K562 (cell line): ENCODE data around the gene SIRT7. TPM values are rescaled to one million over a fixed set of nuclear protein-coding genes. Genes with fewer than 3 reads are reported as not detected.

Experiments used
- CCNT2 ChIP-seq: IDR thresholded peaks from 2 replicates; pipeline ENCODE4 v1.6.1; 2011; ENCODE audit warnings: borderline replicate concordance, low read depth, mild to moderate bottlenecking, moderate library complexity, mixed read lengths, low read length; ENCODE audit not compliant: insufficient read length; ENCODE audit errors: extremely low read depth
- CEBPG ChIP-seq, 3 experiments: fragments of 200-800 bp in 1 of 3; sonication (Bioruptor generic) in 1 of 3; sonication (generic) in 1 of 3; formaldehyde crosslinking in 1 of 3; IDR thresholded peaks in 2 of 3; conservative IDR thresholded peaks in 1 of 3; 2 replicates each; pipeline versions ENCODE4 v1.6.1 to v1.8.0; 2016 to 2022; ENCODE audit warnings: missing compliant biosample characterization in 2 of 3, missing genetic modification characterization in 2 of 3, mild to moderate bottlenecking in 1 of 3, missing genetic modification reagents in 1 of 3
- CHCHD3 ChIP-seq: fragments of 250-450 bp; sonication (Bioruptor Pico); IDR thresholded peaks from 2 replicates; pipeline ENCODE4 v2.1.2; 2022; ENCODE audit warnings: mild to moderate bottlenecking
- CREB1 ChIP-seq, 2 experiments: sonication (generic) in 1 of 2; formaldehyde crosslinking in 1 of 2; IDR thresholded peaks; 2 replicates each; pipeline versions ENCODE4 v1.6.1 to v1.8.0; 2012 to 2022; ENCODE audit warnings: inconsistent platforms in 1 of 2, mild to moderate bottlenecking in 1 of 2, missing genetic modification reagents in 1 of 2, moderate library complexity in 1 of 2
- EGR1 ChIP-seq: fragments of 450-650 bp; conservative IDR thresholded peaks from 2 replicates; pipeline ENCODE4 v1.6.1; 2017; ENCODE audit warnings: mild to moderate bottlenecking
- EZH2 ChIP-seq: IDR thresholded peaks from 2 replicates; pipeline ENCODE4 v1.6.1; 2012; ENCODE audit warnings: low read depth, mild to moderate bottlenecking, inconsistent platforms, low read length, borderline replicate concordance
- FOXA1 ChIP-seq: fragments of 450-650 bp; IDR thresholded peaks from 2 replicates; pipeline ENCODE4 v1.6.1; 2016; ENCODE audit warnings: mild to moderate bottlenecking, borderline replicate concordance
- GABPA ChIP-seq: fragments of 200-800 bp; sonication (Bioruptor generic); conservative IDR thresholded peaks from 2 replicates; pipeline ENCODE4 v1.6.1; 2016; ENCODE audit warnings: low read depth, missing genetic modification characterization, missing compliant biosample characterization
- GATAD2A ChIP-seq: fragments of 450-650 bp; IDR thresholded peaks from 2 replicates; pipeline ENCODE4 v1.6.1; 2017
- NR2C1 ChIP-seq, 2 experiments: fragments of 450-650 bp; IDR thresholded peaks; 2 replicates each; pipeline ENCODE4 v1.6.1; 2017; ENCODE audit warnings: mild to moderate bottlenecking in 2 of 2, antibody characterized with exemption in 1 of 2, inconsistent platforms in 1 of 2, missing compliant biosample characterization in 1 of 2, missing genetic modification characterization in 1 of 2
- PML ChIP-seq: IDR thresholded peaks from 2 replicates; pipeline ENCODE4 v1.6.1; 2012; ENCODE audit warnings: low read length, inconsistent platforms
- SRF ChIP-seq, 2 experiments: fragments of 250-450, 450-650 bp in 1 of 2; sonication (Bioruptor Pico) in 1 of 2; sonication (generic) in 1 of 2; formaldehyde crosslinking; IDR thresholded peaks; 2 replicates each; pipeline versions ENCODE4 v1.5.0 to v1.5.1; 2020 to 2022; ENCODE audit warnings: mild to moderate bottlenecking in 1 of 2, missing genetic modification reagents in 1 of 2
- TEAD1 ChIP-seq, 2 experiments: fragments of 450-650 bp in 1 of 2; sonication (generic) in 1 of 2; formaldehyde crosslinking; IDR thresholded peaks; 2 replicates each; pipeline versions ENCODE4 v1.4.0 to v1.8.0; 2020 to 2022; ENCODE audit warnings: mild to moderate bottlenecking in 2 of 2, missing genetic modification reagents in 1 of 2
- XRCC3 ChIP-seq: fragments of 450-650 bp; IDR thresholded peaks from 2 replicates; pipeline ENCODE4 v1.6.1; 2017; ENCODE audit warnings: mild to moderate bottlenecking, moderate library complexity
- ZBTB2 ChIP-seq: fragments of 450-650 bp; IDR thresholded peaks from 2 replicates; pipeline ENCODE4 v1.6.1; 2016; ENCODE audit warnings: antibody characterized with exemption
- ZBTB7A ChIP-seq: IDR thresholded peaks from 2 replicates; pipeline ENCODE4 v1.6.1; 2011; ENCODE audit warnings: low read depth, mild to moderate bottlenecking, low read length, moderate library complexity, borderline replicate concordance; ENCODE audit not compliant: control insufficient read depth
- ZKSCAN3 ChIP-seq: fragments of 250-450 bp; sonication (Bioruptor Pico); IDR thresholded peaks from 2 replicates; pipeline ENCODE4 v1.4.0; 2020
- ZNF707 ChIP-seq: fragments of 250-450 bp; sonication (Bioruptor Pico); conservative IDR thresholded peaks from 2 replicates; pipeline ENCODE4 v1.8.0; 2022; ENCODE audit warnings: inconsistent platforms, mild to moderate bottlenecking, moderate library complexity
- ZNF75A ChIP-seq: fragments of 450-650 bp; formaldehyde crosslinking; IDR thresholded peaks from 2 replicates; pipeline ENCODE4 v1.4.0; 2020; ENCODE audit warnings: mild to moderate bottlenecking
- ZNF77 ChIP-seq: fragments of 250-450 bp; sonication (Bioruptor Pico); IDR thresholded peaks from 2 replicates; pipeline ENCODE4 v1.5.0; 2020
- polyA plus RNA-seq, 8 experiments: library from polyadenylated mRNA; depleted of rRNA in 4 of 8; stranded (reverse) in 5 of 8; unstranded in 3 of 8; fragments of >200 nt; fragmentation: Nextera tagmentation in 2 of 8; fragmentation: Illumina TruSeq in 1 of 8; extraction: Ambion mirVana in 2 of 8; extraction: Trizol in 1 of 8; gene quantifications; 2 replicates each; pipeline versions ENCODE4 v1.2.1 to v1.2.3, GENCODE V29; 2011 to 2014; ENCODE audit warnings: inconsistent platforms in 1 of 8, missing spikeins in 1 of 8
- total RNA-seq, 7 experiments: library from RNA; depleted of rRNA in 6 of 7; stranded (reverse); fragments of >200 nt in 6 of 7; fragmentation: Illumina TruSeq in 2 of 7; extraction: Trizol in 2 of 7; gene quantifications; 2 replicates each; pipeline versions ENCODE4 v1.2.1 to v1.2.3, GENCODE V29; 2011 to 2021; ENCODE audit warnings: low replicate concordance in 1 of 7
- TF ChIP-seq, protein P1 (sequence below): fragments of 450-650 bp; IDR thresholded peaks from 2 replicates; pipeline ENCODE4 v1.7.1; 2018; ENCODE audit warnings: mild to moderate bottlenecking, low read depth; ENCODE audit not compliant: partially characterized antibody
- TF ChIP-seq, protein P2 (sequence below): sonication (generic); formaldehyde crosslinking; IDR thresholded peaks from 2 replicates; pipeline ENCODE4 v1.5.0; 2020; ENCODE audit warnings: missing genetic modification reagents

The SIRT7 gene
- total and polyA plus RNA-seq, 9 of the 15 experiments (the other 6 are each of a cell fraction or from before 2014, with no cell fraction given), result 1.6 to 54.8 (median 20.3) TPM

GRCh38 chr17:81871387-81872230 is 46.4 kb downstream of the SIRT7 start (continued):
- TF ChIP-seq CREB1 (IDR thresholded peaks at IDR 0.05) (0 out of 2 replicates have a peak, but pooled peaks have one; percentile 67), CREB1 (CRISPR knock-in tag; IDR thresholded peaks at IDR 0.05) (peak; percentile 87), FOXA1 (no peak), PML (0 out of 2 replicates have a peak, but pooled peaks have one; percentile 38), GABPA (tag) (peak; percentile 78), CHCHD3 (peak; percentile 40; the same call in 1 of the 2 replicates), GATAD2A (peak; percentile 98), ZBTB2 (peak; percentile 87), ZNF707 (CRISPR knock-in tag) (no peak), ZKSCAN3 (CRISPR knock-in tag) (no peak), XRCC3 (no peak), CEBPG (CRISPR knock-in tag; IDR thresholded peaks at IDR 0.05) (peak; percentile 70; the same call in 1 of the 2 replicates), CEBPG (tag; conservative IDR thresholded peaks at IDR 0.05 in 1 of 2, IDR thresholded peaks at IDR 0.05 in 1 of 2) (no peak), EGR1 (peak; percentile 57), SRF (CRISPR knock-in tag; IDR thresholded peaks at IDR 0.05) (no peak; a peak in 1 of 4 replicates), EZH2 (no peak), NR2C1 (IDR thresholded peaks at IDR 0.05) (no peak; the same call in 1 of the 2 replicates), NR2C1 (tag; IDR thresholded peaks at IDR 0.05) (peak; percentile 68; the same call in 1 of the 2 replicates), ZBTB7A (peak; percentile 13; the same call in 1 of the 2 replicates), CCNT2 (peak; percentile 87), TEAD1 (CRISPR knock-in tag; IDR thresholded peaks at IDR 0.05) (peak; percentile 44 to 95; a peak in 3 of 4 replicates), ZNF75A (CRISPR knock-in tag) (no peak), ZNF77 (CRISPR knock-in tag) (peak; percentile 71; the same call in 1 of the 2 replicates)
- TF ChIP-seq, protein P1, sequence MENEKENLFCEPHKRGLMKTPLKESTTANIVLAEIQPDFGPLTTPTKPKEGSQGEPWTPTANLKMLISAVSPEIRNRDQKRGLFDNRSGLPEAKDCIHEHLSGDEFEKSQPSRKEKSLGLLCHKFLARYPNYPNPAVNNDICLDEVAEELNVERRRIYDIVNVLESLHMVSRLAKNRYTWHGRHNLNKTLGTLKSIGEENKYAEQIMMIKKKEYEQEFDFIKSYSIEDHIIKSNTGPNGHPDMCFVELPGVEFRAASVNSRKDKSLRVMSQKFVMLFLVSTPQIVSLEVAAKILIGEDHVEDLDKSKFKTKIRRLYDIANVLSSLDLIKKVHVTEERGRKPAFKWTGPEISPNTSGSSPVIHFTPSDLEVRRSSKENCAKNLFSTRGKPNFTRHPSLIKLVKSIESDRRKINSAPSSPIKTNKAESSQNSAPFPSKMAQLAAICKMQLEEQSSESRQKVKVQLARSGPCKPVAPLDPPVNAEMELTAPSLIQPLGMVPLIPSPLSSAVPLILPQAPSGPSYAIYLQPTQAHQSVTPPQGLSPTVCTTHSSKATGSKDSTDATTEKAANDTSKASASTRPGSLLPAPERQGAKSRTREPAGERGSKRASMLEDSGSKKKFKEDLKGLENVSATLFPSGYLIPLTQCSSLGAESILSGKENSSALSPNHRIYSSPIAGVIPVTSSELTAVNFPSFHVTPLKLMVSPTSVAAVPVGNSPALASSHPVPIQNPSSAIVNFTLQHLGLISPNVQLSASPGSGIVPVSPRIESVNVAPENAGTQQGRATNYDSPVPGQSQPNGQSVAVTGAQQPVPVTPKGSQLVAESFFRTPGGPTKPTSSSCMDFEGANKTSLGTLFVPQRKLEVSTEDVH, result peak; percentile 40
- TF ChIP-seq, protein P2, sequence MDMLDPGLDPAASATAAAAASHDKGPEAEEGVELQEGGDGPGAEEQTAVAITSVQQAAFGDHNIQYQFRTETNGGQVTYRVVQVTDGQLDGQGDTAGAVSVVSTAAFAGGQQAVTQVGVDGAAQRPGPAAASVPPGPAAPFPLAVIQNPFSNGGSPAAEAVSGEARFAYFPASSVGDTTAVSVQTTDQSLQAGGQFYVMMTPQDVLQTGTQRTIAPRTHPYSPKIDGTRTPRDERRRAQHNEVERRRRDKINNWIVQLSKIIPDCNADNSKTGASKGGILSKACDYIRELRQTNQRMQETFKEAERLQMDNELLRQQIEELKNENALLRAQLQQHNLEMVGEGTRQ (CRISPR knock-in tag), result peak; percentile 73
